ENCODE results near the gene FRMPD1.

FRMPD1 gene

DNA sequence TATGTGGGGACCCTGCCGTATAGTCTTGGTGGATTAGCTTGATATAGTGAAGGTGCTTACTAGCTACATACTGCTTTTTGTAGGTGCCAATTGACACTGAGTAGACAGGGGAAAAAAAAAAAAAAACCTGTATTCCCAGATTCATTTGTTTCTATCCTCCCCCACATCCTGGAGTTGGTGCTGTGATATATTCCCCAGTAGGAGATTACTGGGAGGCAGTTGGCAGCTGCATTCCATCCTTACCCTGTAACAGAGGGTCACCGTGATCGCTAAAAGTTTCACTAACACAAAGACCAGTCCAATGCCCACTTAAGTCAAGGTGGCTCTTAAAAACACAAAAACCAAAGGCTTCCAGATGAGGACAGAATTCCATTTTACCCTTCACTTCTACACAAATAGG, 30.9 kb upstream of the FRMPD1 start:
- no peak overlapping the region for H3K4me3 ChIP-seq (ENCODE audit: low read depth, low read length)
- peaks cover 18% of the 10 kb centered on the region for H3K27me3 ChIP-seq (ENCODE audit: insufficient read depth, low read length)
- no peaks in the 10 kb centered on the region for H3K4me1 ChIP-seq (ENCODE audit: control insufficient read depth, insufficient read depth, low read length, unreplicated experiment)
- no peaks in the 10 kb centered on the region for H3K36me3 ChIP-seq (ENCODE audit: insufficient read depth, low read length)
- H3K79me2 ChIP-seq (ENCODE audit: control insufficient read depth, insufficient read depth, low read length, unreplicated experiment): no peaks in the 10 kb centered on the region
- no peak overlapping the region for H2AFZ ChIP-seq (ENCODE audit: low read length, unreplicated experiment)
- H3K27ac ChIP-seq (ENCODE audit: low read depth, low read length): no peak overlapping the region

DNA sequence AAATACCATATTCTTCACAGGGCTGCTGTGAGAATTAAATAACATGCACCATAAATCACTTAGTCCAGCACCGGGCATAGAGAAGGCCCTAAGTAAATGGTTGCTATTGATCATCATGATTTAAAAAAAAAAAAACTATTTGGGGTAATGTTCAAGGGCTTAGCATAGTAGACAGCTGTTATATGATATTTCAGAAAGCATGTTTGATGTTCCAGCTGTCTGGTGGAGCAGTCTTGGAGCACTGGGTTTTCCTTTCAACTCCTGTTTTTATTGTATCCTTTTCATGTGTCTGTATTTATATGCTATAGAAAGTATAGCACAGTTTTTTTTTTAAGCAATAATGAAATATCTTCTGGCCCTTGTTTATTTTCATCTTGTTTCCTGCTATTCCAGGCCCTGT, 30.4 kb upstream of the FRMPD1 start:
- Histone ChIP-seq H3K36me3 (ENCODE audit: insufficient read depth, low read length) (no peaks in the 10 kb centered on the region), H3K4me1 (ENCODE audit: control insufficient read depth, insufficient read depth, low read length, unreplicated experiment) (no peaks in the 10 kb centered on the region), H3K4me3 (ENCODE audit: low read depth, low read length) (no peak overlapping the region), H3K79me2 (ENCODE audit: control insufficient read depth, insufficient read depth, low read length, unreplicated experiment) (no peaks in the 10 kb centered on the region), H3K27ac (ENCODE audit: low read depth, low read length) (no peak overlapping the region), H3K27me3 (ENCODE audit: insufficient read depth, low read length) (peaks cover 23% of the 10 kb centered on the region), H2AFZ (ENCODE audit: low read length, unreplicated experiment) (no peak overlapping the region)

DNA sequence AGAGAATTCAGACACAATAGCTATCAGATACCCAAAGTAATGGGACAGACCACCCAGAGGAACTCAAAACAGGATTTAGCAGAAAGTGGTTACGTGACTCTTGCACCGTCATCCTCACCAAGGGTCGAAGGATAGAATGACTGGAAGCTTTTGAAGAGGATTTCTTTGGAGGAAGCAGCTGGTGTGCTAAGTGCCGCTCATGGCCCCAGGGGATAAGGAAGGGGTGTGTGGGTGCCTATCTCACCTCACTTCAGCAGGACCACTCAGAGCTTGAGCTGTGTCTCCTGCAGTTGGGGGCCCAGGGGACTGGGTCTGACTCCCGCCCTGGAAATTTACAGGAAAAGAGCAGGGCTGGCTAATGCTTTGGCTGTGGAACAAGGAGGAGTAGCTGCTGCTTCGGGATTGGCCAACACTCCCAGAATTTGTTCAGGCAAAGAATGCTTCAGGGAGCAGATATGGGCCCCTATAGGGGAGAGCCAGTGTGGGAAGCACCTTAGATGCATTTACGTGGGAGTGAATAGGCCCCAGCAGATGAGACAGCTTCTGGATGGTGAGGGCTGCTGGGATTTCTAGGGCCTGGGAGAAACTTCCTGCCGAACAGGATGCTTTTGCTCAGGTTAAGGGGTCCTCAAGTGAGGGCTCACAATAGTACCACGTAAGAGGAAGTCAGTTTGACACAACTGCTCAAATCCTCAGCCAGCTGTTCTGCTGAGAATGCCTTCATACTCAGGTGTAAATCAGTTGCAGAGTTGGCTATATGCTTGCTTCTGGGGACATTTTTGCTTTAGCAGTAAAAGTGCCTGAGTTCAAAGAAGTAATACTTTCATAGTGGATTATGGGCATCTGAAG, 29.3 kb upstream of the FRMPD1 start:
- no peaks in the 10 kb centered on the region for H3K4me1 ChIP-seq (ENCODE audit: control insufficient read depth, insufficient read depth, low read length, unreplicated experiment)
- H2AFZ ChIP-seq (ENCODE audit: low read length, unreplicated experiment): no peak overlapping the region
- no peak overlapping the region for H3K27ac ChIP-seq (ENCODE audit: low read depth, low read length)

DNA sequence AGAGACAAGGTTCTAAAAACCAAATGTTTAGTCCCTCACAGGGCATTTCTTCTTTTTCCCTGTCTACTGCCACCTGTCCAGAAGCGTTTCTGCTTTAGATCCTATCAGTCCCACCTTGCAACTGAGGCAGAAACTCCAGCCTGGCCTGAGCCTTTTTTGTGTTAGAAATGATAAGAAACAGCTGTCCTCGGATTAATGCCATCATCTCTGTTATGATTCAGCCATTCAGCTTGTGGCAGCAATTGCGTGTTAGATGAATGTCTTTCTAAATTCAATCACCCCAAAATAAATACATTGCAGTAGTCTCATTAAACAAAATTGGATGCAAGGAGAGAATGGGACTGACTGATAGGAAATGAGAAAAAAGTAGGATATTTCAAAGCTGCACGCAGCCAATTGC, 28.3 kb upstream of the FRMPD1 start:
- no peak overlapping the region for H3K27ac ChIP-seq (ENCODE audit: low read depth, low read length)
- no peak overlapping the region for H2AFZ ChIP-seq (ENCODE audit: low read length, unreplicated experiment)
- H3K27me3 ChIP-seq (ENCODE audit: insufficient read depth, low read length): peaks cover 28% of the 10 kb centered on the region
- no peak overlapping the region for H3K4me3 ChIP-seq (ENCODE audit: low read depth, low read length)
- no peaks in the 10 kb centered on the region for H3K79me2 ChIP-seq (ENCODE audit: control insufficient read depth, insufficient read depth, low read length, unreplicated experiment)
- H3K36me3 ChIP-seq (ENCODE audit: insufficient read depth, low read length): no peaks in the 10 kb centered on the region
- no peaks in the 10 kb centered on the region for H3K4me1 ChIP-seq (ENCODE audit: control insufficient read depth, insufficient read depth, low read length, unreplicated experiment)

More for the DNA sequence above, 29.3 kb upstream of the FRMPD1 start:
- Histone ChIP-seq H3K79me2 (ENCODE audit: control insufficient read depth, insufficient read depth, low read length, unreplicated experiment) (no peaks in the 10 kb centered on the region), H3K4me3 (ENCODE audit: low read depth, low read length) (no peak overlapping the region), H3K27me3 (ENCODE audit: insufficient read depth, low read length) (peaks cover 28% of the 10 kb centered on the region), H3K36me3 (ENCODE audit: insufficient read depth, low read length) (no peaks in the 10 kb centered on the region)

DNA sequence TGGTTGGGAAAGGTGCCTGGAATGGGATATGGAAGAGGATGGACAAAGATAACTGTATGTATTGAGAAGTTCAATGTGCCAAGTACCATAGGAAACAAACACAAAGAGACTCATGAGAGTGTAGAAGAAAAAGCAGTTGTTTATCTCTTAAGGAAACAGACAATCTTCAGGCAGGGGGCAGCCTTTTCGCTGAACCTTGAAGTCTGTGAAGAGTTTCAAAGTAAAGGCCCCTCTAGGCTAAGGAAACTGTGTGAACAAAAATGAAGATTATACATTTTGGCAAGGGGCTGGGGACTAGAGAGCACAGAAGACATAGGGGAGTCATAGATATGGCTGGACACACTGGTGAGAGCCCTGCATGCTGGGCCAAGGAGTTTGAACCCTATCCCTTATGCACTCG, 27.5 kb upstream of the FRMPD1 start:
- Histone ChIP-seq H3K4me1 (ENCODE audit: control insufficient read depth, insufficient read depth, low read length, unreplicated experiment) (no peaks in the 10 kb centered on the region), H3K36me3 (ENCODE audit: insufficient read depth, low read length) (no peaks in the 10 kb centered on the region), H3K4me3 (ENCODE audit: low read depth, low read length) (no peak overlapping the region), H3K79me2 (ENCODE audit: control insufficient read depth, insufficient read depth, low read length, unreplicated experiment) (no peaks in the 10 kb centered on the region), H3K27ac (ENCODE audit: low read depth, low read length) (no peak overlapping the region), H3K27me3 (ENCODE audit: insufficient read depth, low read length) (peaks cover 35% of the 10 kb centered on the region), H2AFZ (ENCODE audit: low read length, unreplicated experiment) (no peak overlapping the region)

DNA sequence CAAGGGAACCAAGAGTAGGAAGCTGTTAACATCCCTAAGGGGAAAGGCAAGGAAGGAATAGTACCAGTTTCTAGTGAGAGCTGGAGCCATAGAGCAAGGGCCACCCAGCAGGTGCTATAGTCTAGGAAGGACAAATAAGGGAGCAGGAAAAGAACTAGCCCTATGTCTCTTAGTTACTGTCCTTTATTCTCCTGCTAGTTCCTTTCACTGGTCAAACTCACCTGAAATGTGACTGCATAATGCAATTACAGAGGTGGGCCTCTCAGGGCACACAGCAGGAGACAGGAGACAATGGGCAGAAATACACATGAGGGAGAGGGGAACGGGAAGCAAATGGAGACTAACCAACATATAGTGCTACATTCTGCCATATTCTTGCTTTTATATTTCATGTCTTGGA, 26.7 kb upstream of the FRMPD1 start:
- no peaks in the 10 kb centered on the region for H3K79me2 ChIP-seq (ENCODE audit: control insufficient read depth, insufficient read depth, low read length, unreplicated experiment)
- H2AFZ ChIP-seq (ENCODE audit: low read length, unreplicated experiment): no peak overlapping the region
- peaks cover 35% of the 10 kb centered on the region for H3K27me3 ChIP-seq (ENCODE audit: insufficient read depth, low read length)
- H3K4me1 ChIP-seq (ENCODE audit: control insufficient read depth, insufficient read depth, low read length, unreplicated experiment): no peaks in the 10 kb centered on the region
- H3K4me3 ChIP-seq (ENCODE audit: low read depth, low read length): no peak overlapping the region
- H3K36me3 ChIP-seq (ENCODE audit: insufficient read depth, low read length): no peaks in the 10 kb centered on the region
- H3K27ac ChIP-seq (ENCODE audit: low read depth, low read length): no peak overlapping the region

DNA sequence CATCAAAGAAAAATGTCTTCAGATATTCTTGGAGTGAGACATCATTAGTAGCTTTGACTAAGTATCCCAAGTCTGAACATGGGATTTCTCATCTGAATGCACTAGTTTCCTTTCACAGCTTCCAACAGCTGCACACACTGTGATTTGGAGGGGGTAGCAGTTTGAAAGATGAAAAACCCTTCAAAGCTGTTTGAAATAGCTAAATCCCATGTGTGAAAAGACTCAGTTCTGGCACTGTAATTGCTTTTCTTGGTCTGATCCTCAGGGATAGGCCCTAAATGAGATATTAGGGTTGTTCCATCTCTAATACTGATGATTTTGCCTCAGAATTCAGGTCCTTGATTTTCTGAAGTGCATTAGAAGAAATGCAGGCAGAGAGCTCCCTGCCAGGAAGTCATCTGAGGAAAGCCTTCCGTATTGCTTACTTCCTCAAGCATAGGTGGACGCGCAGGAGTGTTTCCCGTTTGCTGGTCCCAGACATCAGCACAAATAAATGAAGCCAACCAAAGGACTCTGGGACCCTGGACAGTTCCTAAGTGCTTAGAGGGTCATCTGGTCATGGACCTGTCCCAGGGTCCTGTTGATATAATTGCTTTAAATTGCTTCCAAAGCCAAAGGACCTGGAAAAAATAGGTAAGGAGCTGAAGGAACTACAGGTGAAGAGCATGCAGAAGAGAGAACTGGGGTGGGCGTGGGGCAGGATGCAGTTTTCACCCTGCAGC, 25.6 kb upstream of the FRMPD1 start:
- Histone ChIP-seq H3K79me2 (ENCODE audit: control insufficient read depth, insufficient read depth, low read length, unreplicated experiment) (no peaks in the 10 kb centered on the region), H3K4me3 (ENCODE audit: low read depth, low read length) (no peak overlapping the region), H3K27me3 (ENCODE audit: insufficient read depth, low read length) (peaks cover 35% of the 10 kb centered on the region), H2AFZ (ENCODE audit: low read length, unreplicated experiment) (no peak overlapping the region), H3K4me1 (ENCODE audit: control insufficient read depth, insufficient read depth, low read length, unreplicated experiment) (no peaks in the 10 kb centered on the region), H3K27ac (ENCODE audit: low read depth, low read length) (no peak overlapping the region), H3K36me3 (ENCODE audit: insufficient read depth, low read length) (no peaks in the 10 kb centered on the region)

DNA sequence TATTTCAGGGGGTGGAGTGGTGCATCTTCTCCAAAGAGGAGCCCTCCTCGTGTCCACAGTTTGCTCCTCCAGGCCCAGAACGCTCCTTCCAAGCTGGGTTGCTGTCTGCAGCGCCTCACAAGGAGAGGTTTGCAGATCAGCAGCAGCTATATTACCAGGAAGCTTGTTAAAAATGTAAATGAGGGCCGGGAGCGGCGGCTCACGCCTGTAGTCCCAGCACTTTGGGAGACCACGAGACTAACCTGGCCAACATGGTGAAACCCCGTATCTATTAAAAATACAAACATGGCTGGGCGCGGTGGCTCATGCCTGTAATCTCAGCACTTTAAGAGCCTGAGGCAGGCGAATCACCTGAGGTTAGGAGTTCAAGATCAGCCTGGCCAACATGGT, 25.0 kb upstream of the FRMPD1 start:
- H3K36me3 ChIP-seq (ENCODE audit: insufficient read depth, low read length): no peaks in the 10 kb centered on the region
- no peaks in the 10 kb centered on the region for H3K4me1 ChIP-seq (ENCODE audit: control insufficient read depth, insufficient read depth, low read length, unreplicated experiment)
- no peak overlapping the region for H3K4me3 ChIP-seq (ENCODE audit: low read depth, low read length)
- H3K79me2 ChIP-seq (ENCODE audit: control insufficient read depth, insufficient read depth, low read length, unreplicated experiment): no peaks in the 10 kb centered on the region
- H3K27me3 ChIP-seq (ENCODE audit: insufficient read depth, low read length): peaks cover 35% of the 10 kb centered on the region
- no peak overlapping the region for H2AFZ ChIP-seq (ENCODE audit: low read length, unreplicated experiment)
- H3K27ac ChIP-seq (ENCODE audit: low read depth, low read length): no peak overlapping the region

DNA sequence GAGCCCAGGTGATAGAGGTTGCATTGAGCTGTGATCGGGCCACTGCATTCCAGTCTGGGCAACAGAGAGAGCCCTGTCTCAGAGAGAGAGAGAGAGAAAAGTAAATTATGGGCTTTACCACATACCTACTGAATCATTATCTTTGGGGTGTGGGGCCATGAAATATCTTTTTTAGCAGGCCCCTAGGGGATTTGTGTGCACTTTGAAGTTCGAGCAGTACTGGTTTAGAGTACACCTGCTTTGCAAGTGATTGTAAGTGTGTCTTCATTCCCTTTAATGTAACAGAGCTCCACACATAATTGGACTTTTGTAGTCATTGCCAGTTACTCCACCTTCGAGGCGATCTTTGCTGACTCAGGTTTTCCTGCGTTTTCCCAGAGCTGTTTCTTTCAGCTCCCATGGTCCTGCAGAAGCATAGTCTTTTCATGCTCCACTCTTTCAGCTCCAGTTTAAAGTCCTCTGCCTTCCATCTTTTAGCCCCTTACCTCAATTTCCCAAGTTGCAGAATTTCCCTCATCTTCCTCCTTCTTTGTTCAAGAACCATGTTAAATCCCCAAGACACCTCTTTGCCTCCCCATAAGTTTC, 24.0 kb upstream of the FRMPD1 start:
- no peak overlapping the region for H3K27ac ChIP-seq (ENCODE audit: low read depth, low read length)
- H3K27me3 ChIP-seq (ENCODE audit: insufficient read depth, low read length): peaks cover 35% of the 10 kb centered on the region
- H3K36me3 ChIP-seq (ENCODE audit: insufficient read depth, low read length): no peaks in the 10 kb centered on the region
- H3K4me3 ChIP-seq (ENCODE audit: low read depth, low read length): no peak overlapping the region
- no peaks in the 10 kb centered on the region for H3K4me1 ChIP-seq (ENCODE audit: control insufficient read depth, insufficient read depth, low read length, unreplicated experiment)
- H2AFZ ChIP-seq (ENCODE audit: low read length, unreplicated experiment): no peak overlapping the region
- H3K79me2 ChIP-seq (ENCODE audit: control insufficient read depth, insufficient read depth, low read length, unreplicated experiment): no peaks in the 10 kb centered on the region

DNA sequence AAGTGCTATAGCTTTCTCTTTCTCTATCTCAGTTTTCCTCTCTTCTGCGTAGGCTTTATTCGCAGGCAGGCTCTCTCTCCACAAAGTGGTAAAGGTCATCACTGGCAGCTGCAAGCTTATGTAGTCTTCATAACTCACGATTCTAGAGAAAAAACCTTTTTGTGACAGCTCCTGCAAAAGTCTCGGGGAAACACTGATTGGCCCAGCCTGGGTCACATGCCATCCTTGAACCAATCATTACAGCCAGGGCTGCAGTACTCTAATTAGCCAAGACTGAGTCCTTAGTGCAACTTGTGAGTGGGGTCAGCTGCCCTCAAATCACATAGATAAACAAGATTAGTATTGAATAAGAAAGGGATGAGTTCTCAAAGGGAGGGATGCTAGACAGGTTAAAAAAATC, 18.3 kb upstream of the FRMPD1 start:
- no peak overlapping the region for H2AFZ ChIP-seq (ENCODE audit: low read length, unreplicated experiment)
- H3K79me2 ChIP-seq (ENCODE audit: control insufficient read depth, insufficient read depth, low read length, unreplicated experiment): no peaks in the 10 kb centered on the region

More for the DNA sequence above, 18.3 kb upstream of the FRMPD1 start:
- Histone ChIP-seq H3K4me1 (ENCODE audit: control insufficient read depth, insufficient read depth, low read length, unreplicated experiment) (no peaks in the 10 kb centered on the region), H3K4me3 (ENCODE audit: low read depth, low read length) (no peak overlapping the region), H3K27me3 (ENCODE audit: insufficient read depth, low read length) (peaks cover 24% of the 10 kb centered on the region), H3K27ac (ENCODE audit: low read depth, low read length) (no peak overlapping the region), H3K36me3 (ENCODE audit: insufficient read depth, low read length) (no peaks in the 10 kb centered on the region)

Measured in ACC112 (cell line).